DOHH2 (cell line): Measurements from ENCODE around the gene PTPRN2.

ENCODE experiments used
- H3F3A ChIP-seq: fragments of 200-600 bp; sonication (generic), shearing (Covaris generic); 2 replicates; pipeline ENCODE4 v1.6.0; 2016; ENCODE audit warnings: antibody characterized with exemption, mild to moderate bottlenecking; ENCODE audit not compliant: control insufficient read depth, insufficient read depth
- H3K27ac ChIP-seq: fragments of 200-600 bp; sonication (generic); 2 replicates; pipeline ENCODE4 v1.5.1; 2014; ENCODE audit warnings: low read depth, mild to moderate bottlenecking, low read length, moderate library complexity
- H3K27me3 ChIP-seq: fragments of 200-600 bp; sonication (generic); 2 replicates; pipeline ENCODE4 v1.6.1; 2014; ENCODE audit warnings: mild to moderate bottlenecking, low read length, mixed read lengths; ENCODE audit not compliant: control insufficient read depth
- H3K36me3 ChIP-seq: fragments of 200-600 bp; sonication (generic); 2 replicates; pipeline ENCODE4 v1.6.1; 2014; ENCODE audit warnings: mild to moderate bottlenecking, low read length, moderate library complexity, mixed read lengths; ENCODE audit not compliant: control insufficient read depth
- H3K4me1 ChIP-seq: fragments of 200-600 bp; sonication (generic); 2 replicates; pipeline ENCODE4 v1.6.1; 2014; ENCODE audit warnings: mild to moderate bottlenecking, low read length, mixed read lengths; ENCODE audit not compliant: control insufficient read depth
- H3K4me2 ChIP-seq: fragments of 200-600 bp; sonication (generic); 2 replicates; pipeline ENCODE4 v1.6.0; 2014; ENCODE audit warnings: mild to moderate bottlenecking, low read length, moderate library complexity
- H3K4me3 ChIP-seq: fragments of 200-600 bp; sonication (generic); 2 replicates; pipeline ENCODE4 v1.5.1; 2014; ENCODE audit warnings: mild to moderate bottlenecking, low read length, mixed read lengths
- H3K79me2 ChIP-seq: fragments of 200-600 bp; sonication (generic); 2 replicates; pipeline ENCODE4 v1.6.1; 2014; ENCODE audit warnings: mild to moderate bottlenecking, low read length, mixed read lengths; ENCODE audit not compliant: control insufficient read depth
- H3K9me2 ChIP-seq: fragments of 200-600 bp; sonication (generic); replicated peaks from 2 replicates; pipeline ENCODE4 v1.6.1; 2014; ENCODE audit warnings: mild to moderate bottlenecking, low read length, mixed read lengths; ENCODE audit not compliant: control insufficient read depth
- H3K9me3 ChIP-seq: fragments of 200-600 bp; sonication (generic); 2 replicates; pipeline ENCODE4 v1.6.1; 2014; ENCODE audit warnings: antibody characterized with exemption, low read length, mixed read lengths; ENCODE audit not compliant: control insufficient read depth, insufficient read depth
- H4K20me1 ChIP-seq: fragments of 200-600 bp; sonication (generic); 2 replicates; pipeline ENCODE4 v1.6.0; 2014; ENCODE audit warnings: low read depth, mild to moderate bottlenecking, antibody characterized with exemption, low read length, moderate library complexity; ENCODE audit not compliant: control insufficient read depth, insufficient read depth
- CTCF ChIP-seq: fragments of 200-600 bp; sonication (generic); IDR thresholded peaks from one replicate; pipeline ENCODE4 v1.5.1; 2014; ENCODE audit warnings: antibody characterized with exemption, mild to moderate bottlenecking, low read depth, low read length; ENCODE audit not compliant: poor library complexity, severe bottlenecking
- EZH2phosphoT487 ChIP-seq: fragments of 200-600 bp; sonication (generic); IDR thresholded peaks from 2 replicates; pipeline ENCODE4 v1.6.1; 2017; ENCODE audit warnings: borderline replicate concordance, mild to moderate bottlenecking, antibody characterized with exemption, low read length, moderate library complexity, mixed read lengths

PTPRN2 gene

GRCh38 chr7:158285383-158285770 is 302.2 kb downstream of the PTPRN2 start:
- Histone ChIP-seq H3K4me3 (no peak overlapping the region), H3K27ac (no peak overlapping the region)

GRCh38 chr7:158284617-158285382 is 302.8 kb downstream of the PTPRN2 start:
- H3K27me3 ChIP-seq, result no peaks in the 10 kb centered on the region
- H4K20me1 ChIP-seq, result no peaks in the 10 kb centered on the region
- H3K9me2 ChIP-seq, result no peaks in the 10 kb centered on the region
- no peaks in the 10 kb centered on the region for H3K79me2 ChIP-seq
- no peak overlapping the region for H3K27ac ChIP-seq
- no peak overlapping the region for H3K4me2 ChIP-seq
- no peaks in the 10 kb centered on the region for H3K36me3 ChIP-seq
- peaks cover 45% of the 10 kb centered on the region for H3K9me3 ChIP-seq
- TF ChIP-seq EZH2phosphoT487, result no peak
- no peak for TF ChIP-seq CTCF
- no peaks in the 10 kb centered on the region for H3F3A ChIP-seq
- no peak overlapping the region for H3K4me3 ChIP-seq
- no peaks in the 10 kb centered on the region for H3K4me1 ChIP-seq

More at GRCh38 chr7:158285383-158285770, 302.2 kb downstream of the PTPRN2 start:
- H4K20me1 ChIP-seq, result no peaks in the 10 kb centered on the region
- H3F3A ChIP-seq, result no peaks in the 10 kb centered on the region
- no peak overlapping the region for H3K4me2 ChIP-seq
- no peaks in the 10 kb centered on the region for H3K36me3 ChIP-seq
- peaks cover 43% of the 10 kb centered on the region for H3K9me3 ChIP-seq
- no peaks in the 10 kb centered on the region for H3K79me2 ChIP-seq
- TF ChIP-seq CTCF, result no peak
- no peak for TF ChIP-seq EZH2phosphoT487
- no peaks in the 10 kb centered on the region for H3K4me1 ChIP-seq
- no peaks in the 10 kb centered on the region for H3K9me2 ChIP-seq
- H3K27me3 ChIP-seq, result no peaks in the 10 kb centered on the region

- H3K79me2 ChIP-seq, result no peaks in the 10 kb centered on the region
- no peak overlapping the region for H3K27ac ChIP-seq
- no peaks in the 10 kb centered on the region for H3F3A ChIP-seq
- H3K36me3 ChIP-seq, result no peaks in the 10 kb centered on the region
- no peak for TF ChIP-seq CTCF
- no peak for TF ChIP-seq EZH2phosphoT487
- peaks cover 45% of the 10 kb centered on the region for H3K9me3 ChIP-seq
- no peak overlapping the region for H3K4me3 ChIP-seq
- H3K9me2 ChIP-seq, result no peaks in the 10 kb centered on the region
- H3K4me1 ChIP-seq, result no peaks in the 10 kb centered on the region
- H3K27me3 ChIP-seq, result no peaks in the 10 kb centered on the region
- H3K4me2 ChIP-seq, result no peak overlapping the region
- no peaks in the 10 kb centered on the region for H4K20me1 ChIP-seq
Observed at GRCh38 chr7:158284121-158284520, 303.5 kb downstream of the PTPRN2 start.
